ENCODE results near the gene CSF1R. TPM values are rescaled to one million over a fixed set of nuclear protein-coding genes. Genes with fewer than 3 reads are reported as not detected.

Gene CSF1R
- total and polyA plus RNA-seq, 8 donors = 3.0 to 235 (median 25.2) TPM

DNA sequence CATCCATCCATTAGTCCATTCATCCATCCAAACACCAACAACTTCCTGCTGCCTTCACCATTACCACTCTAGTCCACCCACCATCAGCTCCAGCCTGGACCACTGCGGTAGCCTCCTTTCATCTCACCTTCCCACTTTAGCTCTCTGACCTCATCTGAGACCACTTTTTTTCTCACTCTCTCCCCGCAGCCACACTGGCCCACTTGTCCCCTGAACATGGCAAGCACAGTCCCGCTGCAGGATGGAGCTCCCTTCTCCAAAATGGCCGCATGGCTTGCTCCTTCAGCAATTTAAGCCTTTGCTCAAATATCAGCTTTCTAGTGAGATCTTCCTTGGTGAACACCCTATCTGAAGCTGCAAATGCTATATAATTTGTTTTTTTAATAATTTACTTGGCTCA, 11.1 kb downstream of the CSF1R start:
- Histone ChIP-seq H3K4me3 (no peak overlapping the region), H3K27me3 (no peaks in the 10 kb centered on the region), H3K9me3 (no peaks in the 10 kb centered on the region), H3K4me1 (no peaks in the 10 kb centered on the region), H3K36me3 (peaks cover 0 to 6% (median 0%) of the 10 kb centered on the region in 4 donors), H3K27ac (no peak overlapping the region)
- WGBS, 5 donors = 48 to 94% (median 89%) methylated on average over 4 of the region's 4 CpGs
- DNase-seq = peak in 1 of 2 donors; percentile 17
- intact Hi-C loops (cut with DNase I; ENCODE audit: low total_unique reads) = no loop called here
- no peak for TF ChIP-seq POLR2A (IDR thresholded peaks at IDR 0.05)
- TF ChIP-seq, protein P1, sequence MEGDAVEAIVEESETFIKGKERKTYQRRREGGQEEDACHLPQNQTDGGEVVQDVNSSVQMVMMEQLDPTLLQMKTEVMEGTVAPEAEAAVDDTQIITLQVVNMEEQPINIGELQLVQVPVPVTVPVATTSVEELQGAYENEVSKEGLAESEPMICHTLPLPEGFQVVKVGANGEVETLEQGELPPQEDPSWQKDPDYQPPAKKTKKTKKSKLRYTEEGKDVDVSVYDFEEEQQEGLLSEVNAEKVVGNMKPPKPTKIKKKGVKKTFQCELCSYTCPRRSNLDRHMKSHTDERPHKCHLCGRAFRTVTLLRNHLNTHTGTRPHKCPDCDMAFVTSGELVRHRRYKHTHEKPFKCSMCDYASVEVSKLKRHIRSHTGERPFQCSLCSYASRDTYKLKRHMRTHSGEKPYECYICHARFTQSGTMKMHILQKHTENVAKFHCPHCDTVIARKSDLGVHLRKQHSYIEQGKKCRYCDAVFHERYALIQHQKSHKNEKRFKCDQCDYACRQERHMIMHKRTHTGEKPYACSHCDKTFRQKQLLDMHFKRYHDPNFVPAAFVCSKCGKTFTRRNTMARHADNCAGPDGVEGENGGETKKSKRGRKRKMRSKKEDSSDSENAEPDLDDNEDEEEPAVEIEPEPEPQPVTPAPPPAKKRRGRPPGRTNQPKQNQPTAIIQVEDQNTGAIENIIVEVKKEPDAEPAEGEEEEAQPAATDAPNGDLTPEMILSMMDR (IDR thresholded peaks at IDR 0.05) = no peak
- no peak for TF ChIP-seq POLR2AphosphoS5 (IDR thresholded peaks at IDR 0.05)
- TF ChIP-seq EP300 (IDR thresholded peaks at IDR 0.05) = no peak

DNA sequence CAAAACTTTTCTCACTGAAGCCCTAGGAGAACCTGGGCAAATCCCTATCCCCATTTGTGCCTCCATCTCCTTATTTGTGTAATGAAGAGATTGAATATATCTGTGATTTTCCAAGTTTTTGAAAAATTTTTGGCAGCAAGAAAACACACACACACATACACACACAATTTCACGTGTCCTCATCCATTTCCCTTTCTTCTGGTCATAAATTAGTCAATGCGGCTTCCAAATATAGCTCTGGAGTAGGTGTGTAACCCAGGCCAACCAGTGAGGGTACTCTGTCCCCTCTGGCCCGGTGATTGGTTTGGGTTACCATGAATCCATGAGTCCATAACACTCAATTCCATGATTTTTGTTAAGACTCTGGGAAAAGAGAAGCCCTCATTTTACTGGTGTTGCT, 12.7 kb downstream of the CSF1R start:
- Histone ChIP-seq H3K27ac (no peak overlapping the region), H3K4me3 (no peak overlapping the region), H3K9me3 (no peaks in the 10 kb centered on the region), H3K4me1 (no peaks in the 10 kb centered on the region), H3K36me3 (peaks cover 0 to 6% (median 0%) of the 10 kb centered on the region in 4 donors), H3K27me3 (no peaks in the 10 kb centered on the region)
- no peak for DNase-seq
- intact Hi-C loops (cut with DNase I; ENCODE audit: low total_unique reads) = no loop called here
- TF ChIP-seq POLR2A (IDR thresholded peaks at IDR 0.05) = no peak
- TF ChIP-seq, protein P1 (IDR thresholded peaks at IDR 0.05) = no peak
- no peak for TF ChIP-seq POLR2AphosphoS5 (IDR thresholded peaks at IDR 0.05)
- no peak for TF ChIP-seq EP300 (IDR thresholded peaks at IDR 0.05)
- WGBS, 5 donors = 76 to 91% (median 84%) methylated on average over 3 of the region's 3 CpGs

DNA sequence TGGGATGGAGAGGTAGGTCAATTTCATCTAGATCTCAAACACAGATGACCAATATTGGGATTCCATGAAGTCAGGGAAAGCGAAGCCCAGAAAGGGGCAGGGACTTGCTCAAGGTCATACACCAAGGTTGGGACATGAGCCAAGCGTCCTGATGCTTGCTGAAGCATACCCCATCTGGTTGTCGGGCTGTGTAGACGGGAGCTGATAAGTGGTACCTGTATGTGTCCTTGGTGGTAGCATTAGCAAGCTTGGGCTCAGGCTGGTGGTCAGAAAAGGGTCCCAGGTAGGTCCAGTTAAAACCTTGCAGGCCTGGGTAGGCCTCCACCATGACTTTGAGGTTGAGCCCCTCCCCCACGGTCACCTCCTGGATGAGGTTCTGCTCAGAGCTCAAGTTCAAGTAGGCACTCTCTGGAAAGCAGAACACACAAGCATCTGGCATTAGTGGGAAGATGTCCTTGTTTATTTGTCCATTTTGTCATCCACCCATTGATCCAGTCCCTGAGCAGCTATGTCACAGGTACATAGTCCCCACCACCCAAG, 13.2 kb downstream of the CSF1R start:
- H3K9me3 ChIP-seq = no peaks in the 10 kb centered on the region
- 73 to 93% (median 92%) methylated on average over 5 of the region's 5 CpGs for WGBS, 5 donors

DNA sequence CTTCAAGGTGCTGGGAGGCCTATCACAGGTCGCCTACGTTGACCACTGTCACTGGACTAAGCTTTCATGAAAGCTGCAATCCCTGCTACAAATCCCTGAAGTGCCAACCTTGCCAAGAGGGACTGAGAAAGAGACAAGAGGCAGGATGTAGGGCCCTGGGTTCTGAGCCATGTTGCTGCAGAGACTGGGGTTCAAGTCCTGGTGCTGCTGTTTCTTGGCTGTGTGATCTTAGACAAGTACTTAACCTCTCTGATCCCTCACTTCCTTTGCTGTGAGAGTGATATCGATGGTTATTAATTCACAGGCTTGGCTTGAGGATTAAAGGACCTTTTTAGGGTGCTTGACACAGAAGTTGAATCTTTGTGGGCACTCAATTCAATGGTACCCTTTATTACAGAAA, 15.5 kb downstream of the CSF1R start:
- no peak overlapping the region for H3K27ac ChIP-seq
- H3K9me3 ChIP-seq = no peaks in the 10 kb centered on the region
- no peak overlapping the region for H3K4me3 ChIP-seq
- H3K4me1 ChIP-seq = peaks cover 0 to 19% (median 0%) of the 10 kb centered on the region in 4 donors
- DNase-seq = no peak
- H3K27me3 ChIP-seq = no peaks in the 10 kb centered on the region
- WGBS, 5 donors = 90 to 97% (median 96%) methylated on average over 3 of the region's 3 CpGs
- H3K36me3 ChIP-seq = peaks cover 0 to 17% (median 2%) of the 10 kb centered on the region in 4 donors
- TF ChIP-seq POLR2AphosphoS5 (IDR thresholded peaks at IDR 0.05) = no peak
- no peak for TF ChIP-seq POLR2A (IDR thresholded peaks at IDR 0.05)
- TF ChIP-seq EP300 (IDR thresholded peaks at IDR 0.05) = no peak
- TF ChIP-seq, protein P1 (IDR thresholded peaks at IDR 0.05) = no peak
- intact Hi-C loops (cut with DNase I; ENCODE audit: low total_unique reads) = no loop called here

More for the DNA sequence above, 13.2 kb downstream of the CSF1R start:
- Histone ChIP-seq H3K36me3 (peaks cover 0 to 9% (median under 1%) of the 10 kb centered on the region in 4 donors), H3K27me3 (no peaks in the 10 kb centered on the region), H3K4me3 (no peak overlapping the region), H3K4me1 (peaks cover 0 to 5% (median 0%) of the 10 kb centered on the region in 4 donors), H3K27ac (no peak overlapping the region)
- TF ChIP-seq EP300 (IDR thresholded peaks at IDR 0.05) (no peak), POLR2AphosphoS5 (IDR thresholded peaks at IDR 0.05) (no peak), POLR2A (IDR thresholded peaks at IDR 0.05) (no peak)
- TF ChIP-seq, protein P1 (IDR thresholded peaks at IDR 0.05) = no peak
- peak in 1 of 2 donors; percentile 15 for DNase-seq
- intact Hi-C loops (cut with DNase I; ENCODE audit: low total_unique reads) = no loop called here

All from stomach (tissue), 9 donors.